Stomach (tissue), 9 donors: ENCODE data around the gene LSM14A. TPM values are rescaled to one million over a fixed set of nuclear protein-coding genes. Genes with fewer than 3 reads are reported as not detected.
A peak's percentile ranks its signal among the peaks of the same experiment; 100 is the strongest.

Experiments used
- DNase-seq, 2 donors: peaks; one replicate each; pipeline versions ENCODE4 v3.0.0 to v3.0.0-alpha.2; 2013 to 2019
- H3K27ac ChIP-seq, 5 donors: fragments of 200-600 bp in 4 of 5; sonication (generic) in 4 of 5; one replicate each; pipeline ENCODE4 v1.5.1; 2013 to 2019; ENCODE audit warnings: mild to moderate bottlenecking in 1 of 5, moderate library complexity in 1 of 5
- H3K27me3 ChIP-seq, 3 donors: fragments of 200-600 bp; sonication (generic); one replicate each; pipeline ENCODE4 v1.5.1; 2017 to 2019; ENCODE audit warnings: mixed run types in 1 of 3
- H3K36me3 ChIP-seq, 4 donors: fragments of 200-600 bp; sonication (generic); 1 replicate in 3 of 4; 2 replicates in 1 of 4; pipeline ENCODE4 v1.5.1; 2016 to 2019
- H3K4me1 ChIP-seq, 4 donors: fragments of 200-600 bp; sonication (generic); one replicate each; pipeline ENCODE4 v1.5.1; 2016 to 2019
- H3K4me3 ChIP-seq, 4 donors: fragments of 200-600 bp; sonication (generic) in 3 of 4; one replicate each; pipeline ENCODE4 v1.5.1; 2016 to 2019; ENCODE audit warnings: mild to moderate bottlenecking in 1 of 4
- H3K9me3 ChIP-seq, 4 donors: fragments of 200-600 bp; sonication (generic); one replicate each; pipeline ENCODE4 v1.5.1; 2016 to 2019
- EP300 ChIP-seq: sonication (generic); formaldehyde crosslinking; IDR thresholded peaks from one replicate; pipeline ENCODE4 v1.6.1; 2017; ENCODE audit warnings: antibody characterized with exemption
- POLR2A ChIP-seq, 4 donors: fragments of 450-650 bp; IDR thresholded peaks; one replicate each; pipeline ENCODE4 v1.6.1; 2016; ENCODE audit warnings: antibody characterized with exemption in 4 of 4, control low read depth in 2 of 4, mild to moderate bottlenecking in 1 of 4, moderate library complexity in 1 of 4
- POLR2AphosphoS5 ChIP-seq, 3 donors: sonication (generic); formaldehyde crosslinking; IDR thresholded peaks; one replicate each; pipeline ENCODE4 v1.6.1; 2016; ENCODE audit warnings: antibody characterized with exemption in 3 of 3
- WGBS, 5 donors: extraction: QIAGEN DNeasy Blood & Tissue Kit in 3 of 5; methylation state at CpG; one replicate each; pipeline versions ENCODE4 v1.1.5 to v1.1.7; 2013 to 2018; 5-methylcytosine and 5-hydroxymethylcytosine counted together
- intact Hi-C: fragments of 100-400 bp; cut with DNase I; formaldehyde crosslinking; loops from one replicate; pipeline ENCODE4 v1.15.1; 2023; ENCODE audit warnings: low total_unique reads
- polyA plus RNA-seq, 3 donors: library from polyadenylated mRNA; stranded (reverse); fragments of 200-250 nt; gene quantifications; one replicate each; pipeline ENCODE4 v1.2.3, GENCODE V29; 2013
- total RNA-seq, 5 donors: library from RNA; depleted of rRNA; stranded (reverse); fragments of >200 nt; gene quantifications; one replicate each; pipeline versions ENCODE4 v1.1.0 to v1.2.3, GENCODE V29; 2014 to 2016
- TF ChIP-seq, protein P1 (sequence below), 7 experiments: fragments of 450-650 bp in 4 of 7; fragments of 200-600 bp in 3 of 7; sonication (generic) in 3 of 7; IDR thresholded peaks; one replicate each; pipeline ENCODE4 v1.5.1; 2016 to 2019; ENCODE audit warnings: antibody characterized with exemption in 7 of 7, control low read depth in 2 of 7, mild to moderate bottlenecking in 1 of 7
- donor health status: healthy with polysubstance abuse.
- donor health status: Bipolar disorder and iron deficiency.
- donor health status: healthy.

The LSM14A gene
- total and polyA plus RNA-seq, 8 donors = 38.4 to 227 (median 111) TPM

GRCh38 chr19:34257559-34257924 is 85.2 kb downstream of the LSM14A start:
- 69 to 83% (median 77%) methylated on average over 2 of the region's 2 CpGs for WGBS, 5 donors
- Histone ChIP-seq H3K9me3 (no peaks in the 10 kb centered on the region), H3K27me3 (no peaks in the 10 kb centered on the region), H3K4me3 (no peak overlapping the region), H3K36me3 (peaks cover 0 to 6% (median 0%) of the 10 kb centered on the region in 4 donors), H3K4me1 (peaks cover 10 to 68% (median 27%) of the 10 kb centered on the region in 4 donors), H3K27ac (no peak overlapping the region)
- TF ChIP-seq POLR2A (IDR thresholded peaks at IDR 0.05) (no peak), POLR2AphosphoS5 (IDR thresholded peaks at IDR 0.05) (no peak), EP300 (no peak)
- TF ChIP-seq, protein P1, sequence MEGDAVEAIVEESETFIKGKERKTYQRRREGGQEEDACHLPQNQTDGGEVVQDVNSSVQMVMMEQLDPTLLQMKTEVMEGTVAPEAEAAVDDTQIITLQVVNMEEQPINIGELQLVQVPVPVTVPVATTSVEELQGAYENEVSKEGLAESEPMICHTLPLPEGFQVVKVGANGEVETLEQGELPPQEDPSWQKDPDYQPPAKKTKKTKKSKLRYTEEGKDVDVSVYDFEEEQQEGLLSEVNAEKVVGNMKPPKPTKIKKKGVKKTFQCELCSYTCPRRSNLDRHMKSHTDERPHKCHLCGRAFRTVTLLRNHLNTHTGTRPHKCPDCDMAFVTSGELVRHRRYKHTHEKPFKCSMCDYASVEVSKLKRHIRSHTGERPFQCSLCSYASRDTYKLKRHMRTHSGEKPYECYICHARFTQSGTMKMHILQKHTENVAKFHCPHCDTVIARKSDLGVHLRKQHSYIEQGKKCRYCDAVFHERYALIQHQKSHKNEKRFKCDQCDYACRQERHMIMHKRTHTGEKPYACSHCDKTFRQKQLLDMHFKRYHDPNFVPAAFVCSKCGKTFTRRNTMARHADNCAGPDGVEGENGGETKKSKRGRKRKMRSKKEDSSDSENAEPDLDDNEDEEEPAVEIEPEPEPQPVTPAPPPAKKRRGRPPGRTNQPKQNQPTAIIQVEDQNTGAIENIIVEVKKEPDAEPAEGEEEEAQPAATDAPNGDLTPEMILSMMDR (IDR thresholded peaks at IDR 0.05) = no peak
- DNase-seq = no peak
- intact Hi-C loops = no loop called here

GRCh38 chr19:34259367-34260095 is 87.2 kb downstream of the LSM14A start:
- H3K4me3 ChIP-seq = no peak overlapping the region
- 69 to 86% (median 82%) methylated on average over 3 of the region's 3 CpGs for WGBS, 5 donors
- TF ChIP-seq EP300 (no peak), POLR2AphosphoS5 (IDR thresholded peaks at IDR 0.05) (no peak), POLR2A (IDR thresholded peaks at IDR 0.05) (no peak)
- TF ChIP-seq, protein P1 (IDR thresholded peaks at IDR 0.05) = no peak
- H3K27ac ChIP-seq = no peak overlapping the region
- intact Hi-C loops = no loop called here
- H3K36me3 ChIP-seq = peaks cover 0 to 6% (median 0%) of the 10 kb centered on the region in 4 donors
- no peak for DNase-seq
- H3K9me3 ChIP-seq = no peaks in the 10 kb centered on the region
- H3K4me1 ChIP-seq = peaks cover 10 to 74% (median 23%) of the 10 kb centered on the region in 4 donors
- no peaks in the 10 kb centered on the region for H3K27me3 ChIP-seq

DNA sequence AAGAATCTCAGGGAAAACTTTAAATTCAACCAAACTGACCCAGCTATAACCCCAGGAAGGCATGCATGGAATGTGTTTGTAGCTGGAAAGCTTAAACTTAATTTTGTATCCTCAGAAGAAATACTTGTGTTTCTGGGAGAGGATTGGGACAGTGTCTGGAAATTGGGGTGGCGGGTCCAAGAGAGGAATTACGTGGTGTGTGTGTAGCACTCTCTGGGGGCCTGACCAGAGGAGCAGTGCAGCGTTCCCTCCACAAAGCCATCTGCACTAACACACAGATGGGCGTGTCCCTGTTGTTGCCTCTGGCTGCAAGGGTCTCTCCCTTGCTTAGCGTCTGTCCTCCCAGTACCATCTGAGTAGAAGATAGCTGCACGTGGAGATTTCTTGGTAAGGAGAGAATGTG is 88.5 kb downstream of the LSM14A start:
- Histone ChIP-seq H3K36me3 (peaks cover 0 to 7% (median under 1%) of the 10 kb centered on the region in 4 donors), H3K27ac (no peak overlapping the region), H3K4me3 (no peak overlapping the region), H3K27me3 (no peaks in the 10 kb centered on the region), H3K9me3 (no peaks in the 10 kb centered on the region), H3K4me1 (peaks cover 2 to 75% (median 20%) of the 10 kb centered on the region in 4 donors)
- 49 to 61% (median 51%) methylated on average over 6 of the region's 6 CpGs for WGBS, 5 donors
- TF ChIP-seq, protein P1 (IDR thresholded peaks at IDR 0.05) = no peak
- TF ChIP-seq POLR2A (IDR thresholded peaks at IDR 0.05) (no peak), POLR2AphosphoS5 (IDR thresholded peaks at IDR 0.05) (no peak), EP300 (no peak)
- peak in 1 of 2 donors; percentile 70 for DNase-seq
- intact Hi-C loops = no loop called here

- WGBS, 5 donors = 74 to 79% (median 76%) methylated on average over 6 of the region's 6 CpGs
- H3K27me3 ChIP-seq = no peaks in the 10 kb centered on the region
- H3K9me3 ChIP-seq = no peaks in the 10 kb centered on the region
- no peak overlapping the region for H3K27ac ChIP-seq
- no peak overlapping the region for H3K4me3 ChIP-seq
- TF ChIP-seq POLR2AphosphoS5 (IDR thresholded peaks at IDR 0.05) = no peak
- no peak for TF ChIP-seq POLR2A (IDR thresholded peaks at IDR 0.05)
- TF ChIP-seq EP300 = no peak
- TF ChIP-seq, protein P1 (IDR thresholded peaks at IDR 0.05) = no peak
- peaks cover 0 to 68% (median 13%) of the 10 kb centered on the region in 4 donors for H3K4me1 ChIP-seq
- intact Hi-C loops = no loop called here
- H3K36me3 ChIP-seq = peaks cover 0 to 11% (median 4%) of the 10 kb centered on the region in 4 donors
- no peak for DNase-seq
Measured at GRCh38 chr19:34261334-34262109, 89.2 kb downstream of the LSM14A start.
